K562 (cell line): ENCODE data around the gene RAX. TPM values are rescaled to one million over a fixed set of nuclear protein-coding genes. Genes with fewer than 3 reads are reported as not detected.

Experiments used
- polyA plus RNA-seq, 8 experiments: library from polyadenylated mRNA; depleted of rRNA in 4 of 8; stranded (reverse) in 5 of 8; unstranded in 3 of 8; fragments of >200 nt; fragmentation: Nextera tagmentation in 2 of 8; fragmentation: Illumina TruSeq in 1 of 8; extraction: Ambion mirVana in 2 of 8; extraction: Trizol in 1 of 8; gene quantifications; 2 replicates each; pipeline versions ENCODE4 v1.2.1 to v1.2.3, GENCODE V29; 2011 to 2014; ENCODE audit warnings: inconsistent platforms in 1 of 8, missing spikeins in 1 of 8
- total RNA-seq, 7 experiments: library from RNA; depleted of rRNA in 6 of 7; stranded (reverse); fragments of >200 nt in 6 of 7; fragmentation: Illumina TruSeq in 2 of 7; extraction: Trizol in 2 of 7; gene quantifications; 2 replicates each; pipeline versions ENCODE4 v1.2.1 to v1.2.3, GENCODE V29; 2011 to 2021; ENCODE audit warnings: low replicate concordance in 1 of 7
- TF ChIP-seq, protein P1 (sequence below): fragments of 450-650 bp; IDR thresholded peaks from 2 replicates; pipeline ENCODE4 v1.6.1; 2016; ENCODE audit warnings: mild to moderate bottlenecking, moderate library complexity

Gene RAX
- total and polyA plus RNA-seq, 9 of the 15 experiments (the other 6 are each of a cell fraction or from before 2014, with no cell fraction given) = not detected

DNA sequence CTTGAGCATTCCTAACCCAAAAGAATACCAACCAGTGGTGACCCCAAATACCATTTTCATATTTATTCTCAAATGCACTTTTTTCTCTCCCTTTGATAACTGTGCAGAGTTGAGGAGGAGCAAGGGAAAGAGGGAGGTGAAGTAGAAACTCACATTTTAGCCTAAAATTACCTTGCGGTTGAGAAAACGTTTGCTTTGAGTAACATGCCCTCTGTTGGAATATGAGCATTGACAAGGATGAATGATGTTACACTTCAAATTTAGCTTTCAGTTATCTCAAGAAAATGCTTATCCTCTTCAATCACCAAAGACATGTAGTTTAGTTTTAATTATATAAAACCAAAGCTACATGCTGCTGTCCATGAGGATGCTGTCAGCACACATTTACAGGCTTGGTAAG lies 50.9 kb downstream of the RAX start (continued):
- TF ChIP-seq, protein P1, sequence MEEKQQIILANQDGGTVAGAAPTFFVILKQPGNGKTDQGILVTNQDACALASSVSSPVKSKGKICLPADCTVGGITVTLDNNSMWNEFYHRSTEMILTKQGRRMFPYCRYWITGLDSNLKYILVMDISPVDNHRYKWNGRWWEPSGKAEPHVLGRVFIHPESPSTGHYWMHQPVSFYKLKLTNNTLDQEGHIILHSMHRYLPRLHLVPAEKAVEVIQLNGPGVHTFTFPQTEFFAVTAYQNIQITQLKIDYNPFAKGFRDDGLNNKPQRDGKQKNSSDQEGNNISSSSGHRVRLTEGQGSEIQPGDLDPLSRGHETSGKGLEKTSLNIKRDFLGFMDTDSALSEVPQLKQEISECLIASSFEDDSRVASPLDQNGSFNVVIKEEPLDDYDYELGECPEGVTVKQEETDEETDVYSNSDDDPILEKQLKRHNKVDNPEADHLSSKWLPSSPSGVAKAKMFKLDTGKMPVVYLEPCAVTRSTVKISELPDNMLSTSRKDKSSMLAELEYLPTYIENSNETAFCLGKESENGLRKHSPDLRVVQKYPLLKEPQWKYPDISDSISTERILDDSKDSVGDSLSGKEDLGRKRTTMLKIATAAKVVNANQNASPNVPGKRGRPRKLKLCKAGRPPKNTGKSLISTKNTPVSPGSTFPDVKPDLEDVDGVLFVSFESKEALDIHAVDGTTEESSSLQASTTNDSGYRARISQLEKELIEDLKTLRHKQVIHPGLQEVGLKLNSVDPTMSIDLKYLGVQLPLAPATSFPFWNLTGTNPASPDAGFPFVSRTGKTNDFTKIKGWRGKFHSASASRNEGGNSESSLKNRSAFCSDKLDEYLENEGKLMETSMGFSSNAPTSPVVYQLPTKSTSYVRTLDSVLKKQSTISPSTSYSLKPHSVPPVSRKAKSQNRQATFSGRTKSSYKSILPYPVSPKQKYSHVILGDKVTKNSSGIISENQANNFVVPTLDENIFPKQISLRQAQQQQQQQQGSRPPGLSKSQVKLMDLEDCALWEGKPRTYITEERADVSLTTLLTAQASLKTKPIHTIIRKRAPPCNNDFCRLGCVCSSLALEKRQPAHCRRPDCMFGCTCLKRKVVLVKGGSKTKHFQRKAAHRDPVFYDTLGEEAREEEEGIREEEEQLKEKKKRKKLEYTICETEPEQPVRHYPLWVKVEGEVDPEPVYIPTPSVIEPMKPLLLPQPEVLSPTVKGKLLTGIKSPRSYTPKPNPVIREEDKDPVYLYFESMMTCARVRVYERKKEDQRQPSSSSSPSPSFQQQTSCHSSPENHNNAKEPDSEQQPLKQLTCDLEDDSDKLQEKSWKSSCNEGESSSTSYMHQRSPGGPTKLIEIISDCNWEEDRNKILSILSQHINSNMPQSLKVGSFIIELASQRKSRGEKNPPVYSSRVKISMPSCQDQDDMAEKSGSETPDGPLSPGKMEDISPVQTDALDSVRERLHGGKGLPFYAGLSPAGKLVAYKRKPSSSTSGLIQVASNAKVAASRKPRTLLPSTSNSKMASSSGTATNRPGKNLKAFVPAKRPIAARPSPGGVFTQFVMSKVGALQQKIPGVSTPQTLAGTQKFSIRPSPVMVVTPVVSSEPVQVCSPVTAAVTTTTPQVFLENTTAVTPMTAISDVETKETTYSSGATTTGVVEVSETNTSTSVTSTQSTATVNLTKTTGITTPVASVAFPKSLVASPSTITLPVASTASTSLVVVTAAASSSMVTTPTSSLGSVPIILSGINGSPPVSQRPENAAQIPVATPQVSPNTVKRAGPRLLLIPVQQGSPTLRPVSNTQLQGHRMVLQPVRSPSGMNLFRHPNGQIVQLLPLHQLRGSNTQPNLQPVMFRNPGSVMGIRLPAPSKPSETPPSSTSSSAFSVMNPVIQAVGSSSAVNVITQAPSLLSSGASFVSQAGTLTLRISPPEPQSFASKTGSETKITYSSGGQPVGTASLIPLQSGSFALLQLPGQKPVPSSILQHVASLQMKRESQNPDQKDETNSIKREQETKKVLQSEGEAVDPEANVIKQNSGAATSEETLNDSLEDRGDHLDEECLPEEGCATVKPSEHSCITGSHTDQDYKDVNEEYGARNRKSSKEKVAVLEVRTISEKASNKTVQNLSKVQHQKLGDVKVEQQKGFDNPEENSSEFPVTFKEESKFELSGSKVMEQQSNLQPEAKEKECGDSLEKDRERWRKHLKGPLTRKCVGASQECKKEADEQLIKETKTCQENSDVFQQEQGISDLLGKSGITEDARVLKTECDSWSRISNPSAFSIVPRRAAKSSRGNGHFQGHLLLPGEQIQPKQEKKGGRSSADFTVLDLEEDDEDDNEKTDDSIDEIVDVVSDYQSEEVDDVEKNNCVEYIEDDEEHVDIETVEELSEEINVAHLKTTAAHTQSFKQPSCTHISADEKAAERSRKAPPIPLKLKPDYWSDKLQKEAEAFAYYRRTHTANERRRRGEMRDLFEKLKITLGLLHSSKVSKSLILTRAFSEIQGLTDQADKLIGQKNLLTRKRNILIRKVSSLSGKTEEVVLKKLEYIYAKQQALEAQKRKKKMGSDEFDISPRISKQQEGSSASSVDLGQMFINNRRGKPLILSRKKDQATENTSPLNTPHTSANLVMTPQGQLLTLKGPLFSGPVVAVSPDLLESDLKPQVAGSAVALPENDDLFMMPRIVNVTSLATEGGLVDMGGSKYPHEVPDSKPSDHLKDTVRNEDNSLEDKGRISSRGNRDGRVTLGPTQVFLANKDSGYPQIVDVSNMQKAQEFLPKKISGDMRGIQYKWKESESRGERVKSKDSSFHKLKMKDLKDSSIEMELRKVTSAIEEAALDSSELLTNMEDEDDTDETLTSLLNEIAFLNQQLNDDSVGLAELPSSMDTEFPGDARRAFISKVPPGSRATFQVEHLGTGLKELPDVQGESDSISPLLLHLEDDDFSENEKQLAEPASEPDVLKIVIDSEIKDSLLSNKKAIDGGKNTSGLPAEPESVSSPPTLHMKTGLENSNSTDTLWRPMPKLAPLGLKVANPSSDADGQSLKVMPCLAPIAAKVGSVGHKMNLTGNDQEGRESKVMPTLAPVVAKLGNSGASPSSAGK = no peak
